Transverse colon (tissue), 4 donors: ENCODE measurements around the gene TNRC18.

Experiments used
- POLR2AphosphoS5 ChIP-seq, 3 donors: sonication (generic); formaldehyde crosslinking; IDR thresholded peaks; one replicate each; pipeline ENCODE4 v1.6.1; 2016; ENCODE audit warnings: antibody characterized with exemption in 3 of 3
- TF ChIP-seq, protein P1 (sequence below), 5 experiments: fragments of 200-600 bp in 3 of 5; fragments of 450-650 bp in 2 of 5; sonication (generic) in 3 of 5; IDR thresholded peaks; 1 replicate in 2 of 5; 2 replicates in 3 of 5; pipeline ENCODE4 v1.5.1; 2016 to 2017; ENCODE audit warnings: antibody characterized with exemption in 5 of 5, inconsistent platforms in 3 of 5, mild to moderate bottlenecking in 2 of 5, moderate library complexity in 1 of 5

GRCh38 chr7:5396999-5397663, 26.5 kb downstream of the TNRC18 start:
- TF ChIP-seq, protein P1, sequence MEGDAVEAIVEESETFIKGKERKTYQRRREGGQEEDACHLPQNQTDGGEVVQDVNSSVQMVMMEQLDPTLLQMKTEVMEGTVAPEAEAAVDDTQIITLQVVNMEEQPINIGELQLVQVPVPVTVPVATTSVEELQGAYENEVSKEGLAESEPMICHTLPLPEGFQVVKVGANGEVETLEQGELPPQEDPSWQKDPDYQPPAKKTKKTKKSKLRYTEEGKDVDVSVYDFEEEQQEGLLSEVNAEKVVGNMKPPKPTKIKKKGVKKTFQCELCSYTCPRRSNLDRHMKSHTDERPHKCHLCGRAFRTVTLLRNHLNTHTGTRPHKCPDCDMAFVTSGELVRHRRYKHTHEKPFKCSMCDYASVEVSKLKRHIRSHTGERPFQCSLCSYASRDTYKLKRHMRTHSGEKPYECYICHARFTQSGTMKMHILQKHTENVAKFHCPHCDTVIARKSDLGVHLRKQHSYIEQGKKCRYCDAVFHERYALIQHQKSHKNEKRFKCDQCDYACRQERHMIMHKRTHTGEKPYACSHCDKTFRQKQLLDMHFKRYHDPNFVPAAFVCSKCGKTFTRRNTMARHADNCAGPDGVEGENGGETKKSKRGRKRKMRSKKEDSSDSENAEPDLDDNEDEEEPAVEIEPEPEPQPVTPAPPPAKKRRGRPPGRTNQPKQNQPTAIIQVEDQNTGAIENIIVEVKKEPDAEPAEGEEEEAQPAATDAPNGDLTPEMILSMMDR (IDR thresholded peaks at IDR 0.05): no peak
- TF ChIP-seq POLR2AphosphoS5 (IDR thresholded peaks at IDR 0.05): peak; percentile 43 to 81 (median 68)
